HepG2 (cell line): ENCODE measurements around the gene SNAPC4. TPM values are rescaled to one million over a fixed set of nuclear protein-coding genes. Genes with fewer than 3 reads are reported as not detected.

Source experiments
- ATAC-seq: fragments of 200-7000 bp; cut with Tn5 transposase; 3 replicates; pipeline ENCODE4 v1.9.1; 2020; ENCODE audit warnings: mild to moderate bottlenecking, moderate library complexity
- BruUV-seq: library from RNA; stranded (reverse); fragments of 400-500 nt; replicated peaks from 2 replicates; lab custom pipeline; 2021; lab: Mats Ljungman, UMichigan
- CTCF ChIA-PET: fragments of 300-600 bp; formaldehyde crosslinking; extraction: SDS; loops from one replicate; lab custom pipeline; 2021; ENCODE audit warnings: low total read pairs, inconsistent platforms, low intra/inter-chr PET ratio; lab: Yijun Ruan, JAX
- POLR2A ChIA-PET: fragments of 350-600 bp; sonication (Branson Sonifier 250); formaldehyde crosslinking; loops from one replicate; lab custom pipeline; 2020; ENCODE audit warnings: antibody characterized with exemption, inconsistent platforms; lab: Yijun Ruan, JAX
- DNase-seq: peaks from one replicate; pipeline ENCODE4 v3.0.0-alpha.2; 2015; ENCODE audit warnings: low spot score
- FAIRE-seq: peaks from 3 replicates; lab custom pipeline; 2011; peaks lifted over from hg19 to GRCh38; lab: Jason Lieb, UNC
- H2AFZ ChIP-seq: one replicate; pipeline ENCODE4 v1.6.1; 2011; ENCODE audit warnings: low read length, inconsistent platforms
- H3K27ac ChIP-seq: fragments of 300-600 bp; 3 replicates; pipeline ENCODE4 v1.8.0; 2011; ENCODE audit warnings: mixed run types, mild to moderate bottlenecking, mixed read lengths, low read length, inconsistent platforms; ENCODE audit not compliant: insufficient read depth; ENCODE audit errors: extremely low read length
- H3K27me3 ChIP-seq, 2 experiments: fragments of 200-600 bp in 1 of 2; 2 replicates in 1 of 2; 3 replicates in 1 of 2; pipeline versions ENCODE4 v1.6.0 to v1.8.0; 2011; ENCODE audit warnings: low read length in 2 of 2, mild to moderate bottlenecking in 2 of 2, moderate library complexity in 2 of 2, inconsistent platforms in 1 of 2; ENCODE audit not compliant: insufficient read depth in 2 of 2, control insufficient read depth in 1 of 2
- H3K36me3 ChIP-seq, 2 experiments: fragments of 200-600 bp in 1 of 2; replicated peaks in 1 of 2; 2 replicates in 1 of 2; 3 replicates in 1 of 2; pipeline versions ENCODE4 v1.5.1 to v1.8.0; 2011; ENCODE audit warnings: low read length in 2 of 2, inconsistent platforms in 1 of 2; ENCODE audit not compliant: insufficient read depth in 2 of 2, control insufficient read depth in 1 of 2
- H3K4me1 ChIP-seq: 2 replicates; pipeline ENCODE4 v1.5.1; 2012; ENCODE audit warnings: low read length, inconsistent platforms; ENCODE audit not compliant: insufficient read depth
- H3K4me2 ChIP-seq: 2 replicates; pipeline ENCODE4 v1.6.0; 2011; ENCODE audit warnings: low read depth, low read length, inconsistent platforms
- H3K4me3 ChIP-seq, 3 experiments: fragments of 200-600 bp in 1 of 3; sonication (generic), shearing (Covaris generic) in 1 of 3; replicated peaks in 1 of 3; 2 replicates each; pipeline ENCODE4 v1.5.1; 2011 to 2016; ENCODE audit warnings: low read length in 3 of 3, inconsistent platforms in 2 of 3, low read depth in 2 of 3, mild to moderate bottlenecking in 2 of 3, control low read depth in 1 of 3, mixed read lengths in 1 of 3; ENCODE audit not compliant: insufficient read depth in 1 of 3
- H3K79me2 ChIP-seq: one replicate; pipeline ENCODE4 v1.6.1; 2011; ENCODE audit warnings: low read length, inconsistent platforms; ENCODE audit not compliant: insufficient read depth
- H3K9ac ChIP-seq: 2 replicates; pipeline ENCODE4 v1.6.0; 2011; ENCODE audit warnings: mild to moderate bottlenecking, low read depth, low read length, inconsistent platforms; ENCODE audit not compliant: insufficient read depth
- H3K9me3 ChIP-seq: 2 replicates; pipeline ENCODE4 v1.5.1; 2012; ENCODE audit warnings: mild to moderate bottlenecking, low read length
- H4K20me1 ChIP-seq: 2 replicates; pipeline ENCODE4 v1.6.0; 2011; ENCODE audit warnings: inconsistent platforms, mild to moderate bottlenecking, low read length, moderate library complexity; ENCODE audit not compliant: insufficient read depth
- AGO2 ChIP-seq: fragments of 200-400 bp; formaldehyde crosslinking; optimal IDR thresholded peaks from 2 replicates; pipeline ENCODE3; 2017; ENCODE audit warnings: mild to moderate bottlenecking, low read depth, low read length, moderate library complexity
- ASH2L ChIP-seq: fragments of 300-600, 200-600 bp; sonication (generic); IDR thresholded peaks from 2 replicates; pipeline ENCODE4 v1.7.0; 2017; ENCODE audit warnings: low read depth, mild to moderate bottlenecking, moderate library complexity, mixed read lengths, low read length; ENCODE audit not compliant: insufficient read length
- CBX5 ChIP-seq: sonication (generic); formaldehyde crosslinking; IDR thresholded peaks from 2 replicates; pipeline ENCODE4 v1.4.0; 2020; ENCODE audit warnings: missing genetic modification reagents, borderline replicate concordance
- RBFOX2 ChIP-seq: fragments of 200-400 bp; formaldehyde crosslinking; IDR thresholded peaks from 2 replicates; pipeline ENCODE4 v1.6.1; 2017; ENCODE audit warnings: low read depth, mild to moderate bottlenecking, low read length
- ZFP36L1 ChIP-seq: sonication (generic); formaldehyde crosslinking; IDR thresholded peaks from 2 replicates; pipeline ENCODE4 v1.8.0; 2022; ENCODE audit warnings: mild to moderate bottlenecking, missing genetic modification reagents, moderate library complexity
- ZNF124 ChIP-seq: sonication (generic); formaldehyde crosslinking; IDR thresholded peaks from 2 replicates; pipeline ENCODE4 v1.4.0; 2020; ENCODE audit warnings: missing genetic modification reagents
- ZNF3 ChIP-seq: IDR thresholded peaks from 2 replicates; pipeline ENCODE4 v1.7.0; 2017; ENCODE audit warnings: inconsistent platforms
- ZNF576 ChIP-seq: sonication (generic); formaldehyde crosslinking; IDR thresholded peaks from 2 replicates; pipeline ENCODE4 v1.4.0; 2020; ENCODE audit warnings: mild to moderate bottlenecking, missing genetic modification reagents
- ZNF761 ChIP-seq: sonication (generic); formaldehyde crosslinking; conservative IDR thresholded peaks from 2 replicates; pipeline ENCODE4 v1.4.0; 2020; ENCODE audit warnings: mild to moderate bottlenecking, missing genetic modification reagents
- WGBS: methylation state at CpG from one replicate; pipeline ENCODE4 v1.1.6; 2017; ENCODE audit warnings: low lambda C conversion rate; 5-methylcytosine and 5-hydroxymethylcytosine counted together
- in situ Hi-C: cut with HindIII; loops from 2 replicates; pipeline ENCODE4 v1.10.0; 2017; ENCODE audit warnings: low pct_unique_long_range_greater_than_20kb; ENCODE audit not compliant: extremely low pct_ligation_motif_present
- intact Hi-C: fragments of 100-400 bp; cut with micrococcal nuclease; formaldehyde crosslinking; loops from one replicate; pipeline ENCODE4 v1.10.0; 2022; ENCODE audit not compliant: unreplicated experiment
- polyA plus RNA-seq, 8 experiments: library from polyadenylated mRNA; depleted of rRNA in 3 of 8; stranded (reverse) in 7 of 8; unstranded in 1 of 8; fragments of >200 nt; fragmentation: Illumina TruSeq in 4 of 8; extraction: Trizol in 4 of 8; gene quantifications; 2 replicates each; pipeline versions ENCODE4 v1.2.1 to v1.2.3, GENCODE V29; 2011 to 2016; ENCODE audit warnings: low read depth in 4 of 8, missing spikeins in 1 of 8, mixed read lengths in 1 of 8; ENCODE audit not compliant: insufficient read depth in 1 of 8
- total RNA-seq, 5 experiments: library from RNA; depleted of rRNA; stranded (reverse); fragments of >200 nt; fragmentation: Illumina TruSeq; extraction: Trizol; gene quantifications; 2 replicates each; pipeline ENCODE4 v1.2.3, GENCODE V29; 2016; ENCODE audit warnings: low read depth in 1 of 5

Gene SNAPC4
- total and polyA plus RNA-seq, 2 of the 13 experiments (the other 11 are each of a cell fraction or from before 2014, with no cell fraction given): 2.0 to 6.0 TPM

- ChIA-PET POLR2A (no interaction called here), CTCF (no interaction called here)
- 100% methylated on average over 6 of the region's 18 CpGs for WGBS
- no TSS peak for BruUV-seq
- Histone ChIP-seq H3K27ac (no peak overlapping the region), H2AFZ (no peak overlapping the region), H3K36me3 (peaks cover 0 to 2% of the 10 kb centered on the region in 2 experiments; a peak in 1 of 5 replicates), H3K4me3 (no peak overlapping the region), H3K9me3 (no peaks in the 10 kb centered on the region), H3K27me3 (no peaks in the 10 kb centered on the region; a peak in 1 of 5 replicates), H3K9ac (no peak overlapping the region), H3K4me2 (no peak overlapping the region), H3K79me2 (no peaks in the 10 kb centered on the region), H3K4me1 (peaks cover 26% of the 10 kb centered on the region), H4K20me1 (no peaks in the 10 kb centered on the region)
- no peak for ATAC-seq
- in situ Hi-C loops (no loop called here), intact Hi-C loops (no loop called here)
- TF ChIP-seq AGO2: peak; percentile 38
- TF ChIP-seq ASH2L: no peak
- DNase-seq: no peak
- FAIRE-seq: no peak
Measured at GRCh38 chr9:136368190-136368589, 31.8 kb downstream of the SNAPC4 start.

GRCh38 chr9:136367296-136368145 is 32.4 kb downstream of the SNAPC4 start:
- H3K27me3 ChIP-seq: no peaks in the 10 kb centered on the region
- 94% methylated on average over 21 of the region's 45 CpGs for WGBS
- H3K27ac ChIP-seq: no peak overlapping the region
- DNase-seq (no peak), FAIRE-seq (no peak), ATAC-seq (no peak)
- peaks cover 0 to 2% of the 10 kb centered on the region in 2 experiments; a peak in 1 of 5 replicates for H3K36me3 ChIP-seq
- ChIA-PET POLR2A (interaction anchor here (1.1 to 1.7 kb wide), 2 partner anchors 9 to 21 kb away, joined by 3 to 8 read pairs; no protein-coding TSS in a partner anchor), CTCF (no interaction called here)
- peaks cover 31% of the 10 kb centered on the region for H3K4me1 ChIP-seq
- BruUV-seq: no TSS peak
- H2AFZ ChIP-seq: no peak overlapping the region
- in situ Hi-C loops: no loop called here
- no peak overlapping the region for H3K4me2 ChIP-seq
- no peaks in the 10 kb centered on the region for H3K79me2 ChIP-seq
- H3K4me3 ChIP-seq: no peak overlapping the region
- H4K20me1 ChIP-seq: no peaks in the 10 kb centered on the region
- H3K9me3 ChIP-seq: no peaks in the 10 kb centered on the region
- intact Hi-C loops: no loop called here
- TF ChIP-seq ZFP36L1 (no peak), ZNF761 (no peak), AGO2 (peak; percentile 56), RBFOX2 (peak; percentile 49; the same call in 1 of the 2 replicates), ZNF124 (CRISPR knock-in tag) (no peak), CBX5 (CRISPR knock-in tag) (no peak), ZNF3 (CRISPR knock-in tag) (no peak), ZNF576 (CRISPR knock-in tag) (no peak)
- H3K9ac ChIP-seq: no peak overlapping the region
